Right kidney (tissue), 1 donor: ENCODE measurements around the gene C2orf68.
A peak's percentile ranks its signal among the peaks of the same experiment; 100 is the strongest.
"Not testable (repeated sequence)": the region's sequence is repeated elsewhere in the genome, so short reads cannot be mapped to it uniquely, and the experiment has no call there.

ENCODE experiments used
- DNase-seq: peaks from one replicate; pipeline ENCODE4 v3.0.0-alpha.2; 2016

C2orf68 gene

DNA sequence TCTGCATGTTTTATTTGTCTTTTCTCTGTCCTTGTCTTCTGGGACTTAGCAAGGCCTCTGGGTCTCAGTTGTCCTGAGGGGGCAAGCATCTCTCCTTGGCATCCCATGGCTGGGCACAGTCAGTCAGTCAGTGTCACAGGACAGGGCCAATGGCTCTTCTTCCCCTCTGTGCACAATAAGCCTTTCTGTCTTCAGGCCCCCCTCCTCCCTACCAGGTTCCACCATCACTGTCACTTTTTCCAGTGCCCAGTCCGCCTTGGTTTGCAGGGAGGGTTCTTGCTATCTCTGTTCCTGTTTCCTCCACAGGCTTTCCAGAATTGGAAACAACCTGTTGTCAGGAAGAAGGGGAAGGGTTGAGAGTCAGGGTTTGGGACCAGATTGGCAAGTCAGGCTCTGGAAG is 29.4 kb downstream of the C2orf68 start:
- DNase-seq, result no peak

GRCh38 chr2:85580206-85580605 is 31.7 kb downstream of the C2orf68 start:
- DNase-seq, result no peak

GRCh38 chr2:85579266-85579935 is 32.5 kb downstream of the C2orf68 start:
- peak; percentile 48 for DNase-seq

GRCh38 chr2:85578243-85579180 is 33.4 kb downstream of the C2orf68 start:
- peak; percentile 46 for DNase-seq

DNA sequence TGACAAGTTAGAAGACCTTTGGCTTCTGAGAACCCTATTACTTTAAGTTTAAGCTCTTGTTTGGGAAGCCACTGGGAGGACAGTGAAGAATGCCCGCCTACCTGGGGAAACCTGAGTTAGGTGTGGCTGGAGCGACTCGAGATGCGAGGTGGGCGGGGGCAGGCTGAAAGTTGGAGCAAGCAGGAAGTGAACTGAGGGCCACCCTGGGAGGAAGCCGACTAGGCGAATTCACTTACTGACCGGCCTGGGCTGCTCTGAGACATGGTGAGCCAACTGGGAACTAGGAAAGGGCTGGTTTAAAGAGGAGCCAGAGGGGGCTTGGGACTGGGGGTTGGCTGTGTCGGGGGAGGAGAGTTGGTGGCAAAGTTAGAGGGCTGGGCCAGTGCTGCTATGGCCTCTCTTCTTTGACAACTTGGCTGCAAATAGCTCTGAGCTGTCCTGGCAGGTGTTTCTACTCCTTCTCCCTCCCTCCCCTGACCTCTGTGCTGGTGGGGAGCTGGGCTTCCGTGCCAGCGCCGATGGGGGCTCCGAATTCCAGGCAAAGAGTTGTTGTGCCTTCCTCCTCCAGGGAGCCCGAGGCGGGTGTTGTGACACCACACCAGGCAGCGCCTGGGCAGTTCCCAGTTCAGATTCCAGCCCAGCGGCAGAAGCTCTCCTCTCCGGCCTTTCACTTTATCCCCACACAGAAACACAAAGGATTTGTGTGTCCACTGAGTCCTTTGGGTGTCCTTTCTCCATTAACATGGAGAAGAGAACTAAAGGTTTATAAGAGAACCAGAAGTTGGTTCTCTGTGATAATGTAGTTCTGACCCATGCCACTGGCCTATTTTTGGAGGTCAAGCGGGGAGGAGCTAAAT is 34.3 kb downstream of the C2orf68 start, which contains the start of gene VAMP8:
TSS of gene VAMP8 (plus strand) at position 201 of the 857 bp plus-strand sequence. CDS start at position 262, 61 bp downstream.
- DNase-seq, result peak; percentile 63

DNA sequence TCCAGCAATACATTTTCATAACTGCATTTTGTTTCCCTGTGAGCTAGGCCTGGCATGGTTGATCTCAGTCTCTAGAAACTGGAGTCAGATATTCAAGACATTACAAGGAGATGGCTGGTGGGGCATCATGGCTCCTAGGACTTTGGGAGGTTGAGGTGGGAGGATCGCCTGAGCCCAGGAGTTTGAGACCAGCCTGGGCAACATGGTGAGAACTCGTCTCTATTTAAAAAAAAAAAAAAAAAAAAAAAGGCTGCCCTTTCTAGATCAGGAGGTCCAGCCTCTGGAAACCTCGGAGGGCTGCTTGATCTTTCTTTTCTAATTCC is 34.8 kb downstream of the C2orf68 start:
- no peak for DNase-seq

DNA sequence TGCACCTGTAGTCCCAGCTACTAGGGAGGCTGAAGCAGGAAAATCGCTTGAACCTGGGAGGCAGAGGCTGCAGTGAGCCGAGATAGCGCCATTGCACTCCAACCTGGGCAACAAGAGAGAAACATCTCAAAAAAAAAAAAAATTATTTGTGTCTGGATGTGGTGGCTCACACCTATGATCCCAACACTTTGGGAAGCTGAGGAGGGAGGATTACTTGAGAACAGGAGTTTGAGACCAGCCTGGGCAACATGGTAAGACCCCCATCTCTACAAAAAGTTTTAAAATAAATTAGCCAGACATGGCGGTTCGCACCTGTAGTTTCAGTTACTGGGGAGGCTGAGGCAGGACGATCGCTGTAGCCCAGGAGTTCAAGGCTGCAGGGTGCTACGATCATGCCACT is 36.1 kb downstream of the C2orf68 start:
- no peak for DNase-seq

DNA sequence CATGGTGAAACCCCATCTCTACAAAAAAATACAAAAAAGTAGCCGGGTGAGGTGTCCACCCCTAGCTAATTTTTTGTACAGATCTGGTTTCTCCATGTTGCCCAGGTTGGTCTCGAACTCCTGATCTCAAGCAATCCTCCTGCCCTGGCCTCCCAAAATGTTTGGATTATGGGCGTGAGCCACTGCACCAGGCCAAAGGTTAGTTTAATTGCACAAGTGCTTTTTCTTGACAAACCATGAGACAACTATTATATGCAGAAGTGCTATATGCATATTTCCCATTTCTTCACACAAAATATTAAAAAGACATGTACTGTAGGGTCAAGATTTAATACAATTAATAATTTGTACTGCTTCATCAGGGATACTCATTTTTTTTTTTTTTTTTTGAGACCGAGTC is 45.6 kb downstream of the C2orf68 start:
- DNase-seq, result no peak

- no peak for DNase-seq
Observed at GRCh38 chr2:85564144-85564563, 47.7 kb downstream of the C2orf68 start.

GRCh38 chr2:85561280-85562212 is 50.3 kb downstream of the C2orf68 start, which contains the start of gene GGCX:
Gene GGCX, minus strand, starts transcription at chr2:85561493. Its CDS starts 65 bp downstream, at chr2:85561428.
- DNase-seq, result peak; percentile 91

- DNase-seq, result peak; percentile 35
Observed at GRCh38 chr2:85560812-85561279, 51.0 kb downstream of the C2orf68 start.

GRCh38 chr2:85560403-85560726 is 51.5 kb downstream of the C2orf68 start:
- not testable (repeated sequence) for DNase-seq

DNA sequence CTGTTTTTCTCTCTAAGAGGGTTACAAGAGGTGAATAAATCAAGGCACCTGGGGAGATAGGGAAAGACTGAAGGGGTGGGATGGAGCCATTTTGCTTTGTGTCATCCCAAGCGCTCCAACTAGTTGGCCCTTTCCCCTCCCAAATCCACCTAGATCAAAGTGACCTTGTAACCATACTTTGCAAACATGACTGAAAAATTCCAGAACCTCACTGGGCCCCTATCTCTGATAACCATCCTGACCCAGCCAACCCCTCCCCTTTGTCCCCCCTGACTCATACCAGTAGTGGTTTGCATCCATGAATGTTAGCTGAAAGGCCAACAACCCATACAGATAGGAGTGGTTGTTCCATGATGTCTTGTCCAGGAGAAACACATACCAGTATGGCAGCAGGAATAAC is 53.7 kb downstream of the C2orf68 start:
- DNase-seq, result no peak

DNA sequence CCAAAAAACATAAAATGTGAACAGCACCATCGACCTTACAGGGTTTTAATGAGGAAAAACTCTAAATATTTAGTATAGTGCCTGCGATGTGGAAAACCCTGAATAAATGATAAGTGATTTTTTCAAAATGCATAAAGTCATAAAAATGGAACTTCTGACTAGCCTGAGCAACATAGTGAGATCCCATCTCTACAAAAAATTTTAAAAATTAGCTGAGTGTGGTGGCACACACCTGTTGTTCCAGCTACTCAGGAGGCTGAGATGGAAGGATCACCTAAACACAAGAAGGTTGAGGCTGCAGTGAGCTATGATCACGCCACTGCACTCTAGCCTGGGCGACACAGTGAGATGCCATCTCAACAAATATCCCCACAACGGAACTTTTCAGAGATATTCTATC is 54.7 kb downstream of the C2orf68 start:
- DNase-seq, result no peak
